HG02623 (cell line): ENCODE measurements around the gene NNT.
A peak's percentile ranks its signal among the peaks of the same experiment; 100 is the strongest.

Experiments
- ATAC-seq: cut with Tn5 transposase; IDR thresholded peaks from one replicate; pipeline ENCODE4 v1.9.1; 2021; ENCODE audit warnings: moderate library complexity; ENCODE audit not compliant: unreplicated experiment

The NNT gene

GRCh38 chr5:43622074-43622473 is 19.1 kb downstream of the NNT start:
- no peak for ATAC-seq

GRCh38 chr5:43623048-43623680 is 20.2 kb downstream of the NNT start:
- ATAC-seq, result no peak

GRCh38 chr5:43627028-43627427 is 24.0 kb downstream of the NNT start:
- no peak for ATAC-seq

- peak; percentile 94 for ATAC-seq
These were observed 28.4 kb downstream of the NNT start for GRCh38 chr5:43631182-43631910.

- no peak for ATAC-seq
These were observed 31.6 kb downstream of the NNT start for GRCh38 chr5:43634621-43635020.

- no peak for ATAC-seq
These were observed 32.4 kb downstream of the NNT start for GRCh38 chr5:43635374-43635773.

- ATAC-seq, result no peak
These were observed 33.1 kb downstream of the NNT start for GRCh38 chr5:43636076-43636475.

GRCh38 chr5:43637416-43637815 is 34.4 kb downstream of the NNT start:
- ATAC-seq, result no peak

- no peak for ATAC-seq
These were observed 35.1 kb downstream of the NNT start for GRCh38 chr5:43638107-43638506.

GRCh38 chr5:43638546-43638945 is 35.6 kb downstream of the NNT start:
- ATAC-seq, result no peak

GRCh38 chr5:43639566-43639965 is 36.6 kb downstream of the NNT start:
- ATAC-seq, result no peak

GRCh38 chr5:43642428-43642827 is 39.4 kb downstream of the NNT start:
- ATAC-seq, result no peak

GRCh38 chr5:43643327-43643726 is 40.3 kb downstream of the NNT start:
- ATAC-seq, result no peak

GRCh38 chr5:43643750-43644149 is 40.8 kb downstream of the NNT start:
- ATAC-seq, result no peak

GRCh38 chr5:43646992-43647391 is 44.0 kb downstream of the NNT start:
- no peak for ATAC-seq

- no peak for ATAC-seq
These were observed 44.8 kb downstream of the NNT start for GRCh38 chr5:43647789-43648188.

GRCh38 chr5:43648499-43649124 is 45.6 kb downstream of the NNT start:
- ATAC-seq, result no peak

GRCh38 chr5:43649256-43649655 is 46.3 kb downstream of the NNT start:
- ATAC-seq, result no peak

GRCh38 chr5:43652537-43653302 is 49.7 kb downstream of the NNT start:
- ATAC-seq, result no peak

- ATAC-seq, result no peak
These were observed 55.5 kb downstream of the NNT start for GRCh38 chr5:43658509-43658908.

GRCh38 chr5:43659075-43659474 is 56.1 kb downstream of the NNT start:
- ATAC-seq, result no peak

- ATAC-seq, result no peak
These were observed 58.1 kb downstream of the NNT start for GRCh38 chr5:43661102-43661501.
